ENCODE data around the gene UBLCP1.

UBLCP1 gene

GRCh38 chr5:159318448-159318847, 55.4 kb downstream of the UBLCP1 start:
- in situ Hi-C loops (cut with HindIII; ENCODE audit: low sequenced_read_pairs), result no loop called here
- no peak overlapping the region for H3K4me3 ChIP-seq (ENCODE audit: low read depth, low read length)
- TF ChIP-seq CTCF (IDR thresholded peaks at IDR 0.05; ENCODE audit: low read depth, low read length, missing control alignments), result no peak
- no peak for DNase-seq (ENCODE audit: low read depth)

- in situ Hi-C loops (cut with HindIII; ENCODE audit: low sequenced_read_pairs), result no loop called here
- no peak overlapping the region for H3K4me3 ChIP-seq (ENCODE audit: low read depth, low read length)
- TF ChIP-seq CTCF (IDR thresholded peaks at IDR 0.05; ENCODE audit: low read depth, low read length, missing control alignments), result no peak
- DNase-seq (ENCODE audit: low read depth), result no peak
Observed at GRCh38 chr5:159319363-159319762, 56.3 kb downstream of the UBLCP1 start.

GRCh38 chr5:159319832-159320231, 56.7 kb downstream of the UBLCP1 start:
- in situ Hi-C loops (cut with HindIII; ENCODE audit: low sequenced_read_pairs), result no loop called here
- no peak for DNase-seq (ENCODE audit: low read depth)
- no peak overlapping the region for H3K4me3 ChIP-seq (ENCODE audit: low read depth, low read length)
- no peak for TF ChIP-seq CTCF (IDR thresholded peaks at IDR 0.05; ENCODE audit: low read depth, low read length, missing control alignments)

GRCh38 chr5:159322180-159322579, 59.1 kb downstream of the UBLCP1 start:
- H3K4me3 ChIP-seq (ENCODE audit: low read depth, low read length), result no peak overlapping the region
- in situ Hi-C loops (cut with HindIII; ENCODE audit: low sequenced_read_pairs), result no loop called here
- no peak for DNase-seq (ENCODE audit: low read depth)
- no peak for TF ChIP-seq CTCF (IDR thresholded peaks at IDR 0.05; ENCODE audit: low read depth, low read length, missing control alignments)

- TF ChIP-seq CTCF (IDR thresholded peaks at IDR 0.05; ENCODE audit: low read depth, low read length, missing control alignments), result no peak
- H3K4me3 ChIP-seq (ENCODE audit: low read depth, low read length), result no peak overlapping the region
- DNase-seq (ENCODE audit: low read depth), result peak; percentile 70
- in situ Hi-C loops (cut with HindIII; ENCODE audit: low sequenced_read_pairs), result no loop called here
Observed at GRCh38 chr5:159324102-159324755, 61.1 kb downstream of the UBLCP1 start.

- no peak overlapping the region for H3K4me3 ChIP-seq (ENCODE audit: low read depth, low read length)
- TF ChIP-seq CTCF (IDR thresholded peaks at IDR 0.05; ENCODE audit: low read depth, low read length, missing control alignments), result no peak
- no peak for DNase-seq (ENCODE audit: low read depth)
- in situ Hi-C loops (cut with HindIII; ENCODE audit: low sequenced_read_pairs), result no loop called here
Observed at GRCh38 chr5:159324986-159325385, 61.9 kb downstream of the UBLCP1 start.
